Measurements from ENCODE around the gene HAUS8. TPM values are rescaled to one million over a fixed set of nuclear protein-coding genes. Genes with fewer than 3 reads are reported as not detected.

The HAUS8 gene
- total and polyA plus RNA-seq, 4 donors = 4.5 to 15.1 (median 6.5) TPM

- no peaks in the 10 kb centered on the region for H3K36me3 ChIP-seq (ENCODE audit: control insufficient read depth in 1 of 2, insufficient read depth in 2 of 2, low read length in 1 of 2)
Observed at GRCh38 chr19:17080440-17080801, 5.2 kb upstream of the HAUS8 start.

GRCh38 chr19:17079710-17080439, 4.6 kb upstream of the HAUS8 start:
- WGBS, 2 donors = 3 to 5% methylated on average over 28 of the region's 28 CpGs

More at GRCh38 chr19:17080440-17080801, 5.2 kb upstream of the HAUS8 start:
- Histone ChIP-seq H3K27ac (ENCODE audit: low read depth in 1 of 2, low read length in 2 of 2) (peak overlapping the region; percentile 73 to 84), H3K4me3 (ENCODE audit: low read length in 2 of 2) (no peak overlapping the region), H3K4me1 (ENCODE audit: control insufficient read depth in 1 of 2, insufficient read depth in 2 of 2, low read length in 2 of 2) (peaks cover 3 to 5% of the 10 kb centered on the region in 2 donors), H3K9me3 (ENCODE audit: control insufficient read depth, low read length) (no peaks in the 10 kb centered on the region), H3K27me3 (ENCODE audit: control insufficient read depth in 1 of 2, insufficient read depth in 2 of 2, low read length in 1 of 2) (no peaks in the 10 kb centered on the region)
- no peak for DNase-seq
- intact Hi-C loops (cut with DNase I) = loop anchor here in 1 of 2 donors (5.0 kb wide), 1 partner anchor 47 kb away; no protein-coding TSS in a partner anchor
- ATAC-seq (ENCODE audit: low FRiP score) = no peak
- WGBS, 2 donors = 50 to 51% methylated on average over 4 of the region's 4 CpGs

GRCh38 chr19:17078920-17079709, 3.9 kb upstream of the HAUS8 start:
- Histone ChIP-seq H3K4me3 (ENCODE audit: low read length in 2 of 2) (peak overlapping the region; percentile 0 to 15), H3K27me3 (ENCODE audit: control insufficient read depth in 1 of 2, insufficient read depth in 2 of 2, low read length in 1 of 2) (no peaks in the 10 kb centered on the region), H3K4me1 (ENCODE audit: control insufficient read depth in 1 of 2, insufficient read depth in 2 of 2, low read length in 2 of 2) (peaks cover 3 to 4% of the 10 kb centered on the region in 2 donors), H3K27ac (ENCODE audit: low read depth in 1 of 2, low read length in 2 of 2) (peak overlapping the region; percentile 14 to 94), H3K9me3 (ENCODE audit: control insufficient read depth, low read length) (no peaks in the 10 kb centered on the region), H3K36me3 (ENCODE audit: control insufficient read depth in 1 of 2, insufficient read depth in 2 of 2, low read length in 1 of 2) (no peaks in the 10 kb centered on the region)
- DNase-seq = peak in 1 of 2 donors; percentile 70
- intact Hi-C loops (cut with DNase I) = loop anchor here (5.0 to 10.0 kb wide), 3 partner anchors 63 to 306 kb away; partner anchors contain the start of gene OCEL1 (in 1 of the 2)
- 15 to 21% methylated on average over 19 of the region's 19 CpGs for WGBS, 2 donors
- ATAC-seq (ENCODE audit: low FRiP score) = no peak

More at GRCh38 chr19:17079710-17080439, 4.6 kb upstream of the HAUS8 start:
- peak; percentile 58 for ATAC-seq (ENCODE audit: low FRiP score)
- H3K9me3 ChIP-seq (ENCODE audit: control insufficient read depth, low read length) = no peaks in the 10 kb centered on the region
- peak; percentile 91 for DNase-seq
- peak overlapping the region; percentile 73 to 94 for H3K27ac ChIP-seq (ENCODE audit: low read depth in 1 of 2, low read length in 2 of 2)
- peaks cover 3 to 4% of the 10 kb centered on the region in 2 donors for H3K4me1 ChIP-seq (ENCODE audit: control insufficient read depth in 1 of 2, insufficient read depth in 2 of 2, low read length in 2 of 2)
- H3K27me3 ChIP-seq (ENCODE audit: control insufficient read depth in 1 of 2, insufficient read depth in 2 of 2, low read length in 1 of 2) = no peaks in the 10 kb centered on the region
- intact Hi-C loops (cut with DNase I) = loop anchor here (5.0 to 10.0 kb wide), 4 partner anchors 47 to 305 kb away; partner anchors contain the start of gene OCEL1 (in 1 of the 2)
- H3K4me3 ChIP-seq (ENCODE audit: low read length in 2 of 2) = peak overlapping the region; percentile 0 to 15
- H3K36me3 ChIP-seq (ENCODE audit: control insufficient read depth in 1 of 2, insufficient read depth in 2 of 2, low read length in 1 of 2) = no peaks in the 10 kb centered on the region

- Histone ChIP-seq H3K9me3 (ENCODE audit: control insufficient read depth, low read length) (no peaks in the 10 kb centered on the region), H3K36me3 (ENCODE audit: control insufficient read depth in 1 of 2, insufficient read depth in 2 of 2, low read length in 1 of 2) (no peaks in the 10 kb centered on the region), H3K4me3 (ENCODE audit: low read length in 2 of 2) (no peak overlapping the region), H3K27me3 (ENCODE audit: control insufficient read depth in 1 of 2, insufficient read depth in 2 of 2, low read length in 1 of 2) (no peaks in the 10 kb centered on the region), H3K27ac (ENCODE audit: low read depth in 1 of 2, low read length in 2 of 2) (peak overlapping the region in 1 of 2 donors; percentile 94), H3K4me1 (ENCODE audit: control insufficient read depth in 1 of 2, insufficient read depth in 2 of 2, low read length in 2 of 2) (peaks cover 3 to 4% of the 10 kb centered on the region in 2 donors)
- peak in 1 of 2 donors; percentile 75 for DNase-seq
- intact Hi-C loops (cut with DNase I) = loop anchor here (5.0 to 10.0 kb wide), 3 partner anchors 64 to 307 kb away; partner anchors contain the start of gene OCEL1 (in 1 of the 2)
- WGBS, 2 donors = 74 to 76% methylated on average over 19 of the region's 19 CpGs
- ATAC-seq (ENCODE audit: low FRiP score) = no peak
Observed at GRCh38 chr19:17078036-17078919, 3.0 kb upstream of the HAUS8 start.

GRCh38 chr19:17077447-17078028, 2.3 kb upstream of the HAUS8 start:
- 70% methylated on average over 17 of the region's 17 CpGs for WGBS, 2 donors
- Histone ChIP-seq H3K4me3 (ENCODE audit: low read length in 2 of 2) (no peak overlapping the region), H3K27ac (ENCODE audit: low read depth in 1 of 2, low read length in 2 of 2) (no peak overlapping the region), H3K27me3 (ENCODE audit: control insufficient read depth in 1 of 2, insufficient read depth in 2 of 2, low read length in 1 of 2) (no peaks in the 10 kb centered on the region), H3K36me3 (ENCODE audit: control insufficient read depth in 1 of 2, insufficient read depth in 2 of 2, low read length in 1 of 2) (no peaks in the 10 kb centered on the region), H3K9me3 (ENCODE audit: control insufficient read depth, low read length) (no peaks in the 10 kb centered on the region), H3K4me1 (ENCODE audit: control insufficient read depth in 1 of 2, insufficient read depth in 2 of 2, low read length in 2 of 2) (peaks cover 3 to 4% of the 10 kb centered on the region in 2 donors)
- ATAC-seq (ENCODE audit: low FRiP score) = no peak
- intact Hi-C loops (cut with DNase I) = loop anchor here (5.0 to 10.0 kb wide), 3 partner anchors 65 to 307 kb away; partner anchors contain the start of gene OCEL1 (in 1 of the 2)
- no peak for DNase-seq

GRCh38 chr19:17076543-17076991, 1.3 kb upstream of the HAUS8 start:
- peak overlapping the region; percentile 61 to 65 for H3K4me3 ChIP-seq (ENCODE audit: low read length in 2 of 2)
- peak overlapping the region in 1 of 2 donors; percentile 71 for H3K27ac ChIP-seq (ENCODE audit: low read depth in 1 of 2, low read length in 2 of 2)
- H3K27me3 ChIP-seq (ENCODE audit: control insufficient read depth in 1 of 2, insufficient read depth in 2 of 2, low read length in 1 of 2) = no peaks in the 10 kb centered on the region
- H3K9me3 ChIP-seq (ENCODE audit: control insufficient read depth, low read length) = no peaks in the 10 kb centered on the region
- 0 to 1% methylated on average over 11 to 12 of the region's 12 CpGs for WGBS, 2 donors
- intact Hi-C loops (cut with DNase I) = loop anchor here (5.0 to 10.0 kb wide), 3 partner anchors 66 to 308 kb away; partner anchors contain the start of gene OCEL1 (in 1 of the 2)
- no peak for ATAC-seq (ENCODE audit: low FRiP score)
- DNase-seq = no peak
- no peaks in the 10 kb centered on the region for H3K36me3 ChIP-seq (ENCODE audit: control insufficient read depth in 1 of 2, insufficient read depth in 2 of 2, low read length in 1 of 2)
- H3K4me1 ChIP-seq (ENCODE audit: control insufficient read depth in 1 of 2, insufficient read depth in 2 of 2, low read length in 2 of 2) = peaks cover 3 to 4% of the 10 kb centered on the region in 2 donors

- intact Hi-C loops (cut with DNase I) = loop anchor here (2.0 to 10.0 kb wide), 4 partner anchors 66 to 309 kb away; partner anchors contain the start of gene OCEL1 (in 1 of the 2)
- Histone ChIP-seq H3K27me3 (ENCODE audit: control insufficient read depth in 1 of 2, insufficient read depth in 2 of 2, low read length in 1 of 2) (no peaks in the 10 kb centered on the region), H3K4me1 (ENCODE audit: control insufficient read depth in 1 of 2, insufficient read depth in 2 of 2, low read length in 2 of 2) (peaks cover 3 to 4% of the 10 kb centered on the region in 2 donors), H3K9me3 (ENCODE audit: control insufficient read depth, low read length) (no peaks in the 10 kb centered on the region), H3K36me3 (ENCODE audit: control insufficient read depth in 1 of 2, insufficient read depth in 2 of 2, low read length in 1 of 2) (no peaks in the 10 kb centered on the region), H3K4me3 (ENCODE audit: low read length in 2 of 2) (peak overlapping the region; percentile 61 to 65), H3K27ac (ENCODE audit: low read depth in 1 of 2, low read length in 2 of 2) (peak overlapping the region in 1 of 2 donors; percentile 71)
- WGBS, 2 donors = 1% methylated on average over 40 to 43 of the region's 43 CpGs
- ATAC-seq (ENCODE audit: low FRiP score) (no peak), DNase-seq (peak; percentile 72 to 83)
Observed at GRCh38 chr19:17075864-17076542, 751 bp upstream of the HAUS8 start.
